ENCODE results near the gene ZNF407.

The ZNF407 gene

GRCh38 chr18:74980669-74981068, 383.0 kb downstream of the ZNF407 start:
- no peak for DNase-seq

DNA sequence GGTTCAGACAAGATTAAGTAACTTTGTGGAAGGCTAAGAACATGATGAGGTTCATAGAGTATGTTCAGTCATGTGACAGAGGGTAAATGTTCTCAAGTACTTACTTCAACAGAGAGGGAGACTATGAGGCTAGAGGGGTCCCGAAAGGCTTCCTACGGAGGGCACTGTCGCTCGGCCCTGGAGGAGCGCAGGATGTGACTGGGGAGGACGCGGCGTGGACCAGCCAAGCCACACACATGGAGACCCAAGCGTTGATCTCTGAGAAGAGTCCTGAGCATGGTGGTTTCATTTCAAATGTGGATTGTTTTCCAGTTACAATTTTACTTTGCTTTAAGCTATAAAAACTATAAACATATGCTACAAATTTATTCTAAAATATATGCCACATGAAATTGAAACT, 383.8 kb downstream of the ZNF407 start:
- DNase-seq: no peak

DNA sequence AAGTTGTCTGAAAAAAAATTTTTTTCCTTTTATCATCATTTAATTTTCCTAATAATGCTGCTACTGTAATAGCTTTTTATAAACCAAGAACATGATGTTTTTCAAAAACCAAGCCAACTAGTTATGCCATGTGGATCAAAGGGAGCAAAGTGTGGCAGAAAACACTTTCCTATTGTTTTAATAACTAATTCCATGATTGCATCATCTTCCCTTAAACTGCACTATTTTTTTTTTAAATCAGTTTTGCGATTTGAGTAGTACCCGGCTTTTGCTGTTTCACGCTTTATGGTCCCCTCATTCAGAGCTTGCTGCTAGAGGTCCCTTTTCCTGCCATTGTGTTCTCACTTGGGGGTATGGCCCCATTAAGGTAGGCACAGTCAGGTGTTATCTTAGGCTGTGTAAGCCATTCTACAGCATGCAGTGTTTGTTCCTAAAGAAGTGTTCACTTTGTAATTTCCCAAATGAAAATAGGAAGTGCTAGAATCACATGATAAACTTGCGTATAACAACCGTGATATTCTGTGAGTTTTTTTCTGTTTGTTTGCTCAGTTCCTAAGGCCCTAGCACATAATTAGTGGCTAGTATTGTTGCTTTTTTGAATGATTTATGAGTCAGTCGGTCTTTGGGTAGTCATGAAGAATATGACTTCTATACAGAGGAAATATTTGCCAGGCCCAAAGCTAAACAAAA, 385.4 kb downstream of the ZNF407 start:
- DNase-seq: no peak

- DNase-seq: no peak
Measured at GRCh38 chr18:74989134-74989533, 391.5 kb downstream of the ZNF407 start.

GRCh38 chr18:74990563-74991081, 393.0 kb downstream of the ZNF407 start:
- DNase-seq: no peak

GRCh38 chr18:74994502-74995418, 397.1 kb downstream of the ZNF407 start:
- peak; percentile 33 for DNase-seq

DNA sequence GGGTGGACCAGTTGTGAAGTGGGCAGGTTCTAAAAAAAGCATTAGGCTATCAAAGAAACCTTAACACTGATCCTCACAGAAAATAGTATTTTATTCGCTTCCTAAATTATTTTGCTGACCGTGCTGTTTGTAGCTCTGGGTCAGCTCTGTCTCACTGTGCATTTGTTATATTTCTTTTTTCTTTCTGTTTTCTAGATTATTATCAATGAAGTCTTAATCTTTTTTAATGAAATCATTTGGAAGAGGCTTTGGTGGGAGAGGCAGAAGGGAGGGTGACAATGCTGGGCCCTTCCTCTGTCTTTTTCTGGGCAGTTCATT, 397.7 kb downstream of the ZNF407 start:
- DNase-seq: no peak

DNA sequence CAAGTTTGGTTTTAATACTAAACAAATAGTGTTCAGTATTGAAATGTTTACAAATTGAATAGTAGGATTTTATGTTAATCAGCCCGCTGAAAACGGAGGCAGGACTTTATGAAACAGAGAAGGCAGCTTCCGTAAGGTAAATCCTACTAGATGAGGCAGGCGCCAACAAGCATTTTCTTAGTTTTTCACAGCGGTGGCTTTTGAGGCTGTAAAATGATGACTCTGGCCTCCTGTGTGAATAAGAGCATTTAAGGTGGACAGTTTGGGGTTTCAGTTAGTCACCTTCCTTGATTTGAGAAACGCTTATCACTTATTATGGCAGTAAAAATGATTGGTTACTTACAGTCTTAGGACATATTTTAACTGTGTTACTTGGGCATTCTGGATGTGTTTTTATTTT, 398.4 kb downstream of the ZNF407 start:
- no peak for DNase-seq

DNA sequence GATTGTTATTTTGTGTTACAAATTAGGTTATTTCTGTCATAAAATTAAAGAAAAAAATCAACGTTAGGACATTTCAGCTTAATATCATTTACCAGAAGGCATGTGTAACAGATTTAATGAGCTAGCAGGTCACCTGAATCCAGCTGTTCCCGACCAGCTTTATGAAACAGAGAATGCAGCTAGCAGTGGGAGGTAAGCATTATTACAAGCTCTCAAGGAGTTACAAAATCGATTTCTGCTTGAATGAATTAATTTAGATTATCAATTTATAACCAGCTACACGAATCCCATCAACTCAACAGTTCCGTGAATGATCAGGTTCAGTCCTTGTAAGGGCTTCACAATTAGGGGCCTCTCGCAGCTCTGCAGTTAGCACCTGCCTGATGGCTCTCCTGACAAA, 399.3 kb downstream of the ZNF407 start:
- DNase-seq: no peak

DNA sequence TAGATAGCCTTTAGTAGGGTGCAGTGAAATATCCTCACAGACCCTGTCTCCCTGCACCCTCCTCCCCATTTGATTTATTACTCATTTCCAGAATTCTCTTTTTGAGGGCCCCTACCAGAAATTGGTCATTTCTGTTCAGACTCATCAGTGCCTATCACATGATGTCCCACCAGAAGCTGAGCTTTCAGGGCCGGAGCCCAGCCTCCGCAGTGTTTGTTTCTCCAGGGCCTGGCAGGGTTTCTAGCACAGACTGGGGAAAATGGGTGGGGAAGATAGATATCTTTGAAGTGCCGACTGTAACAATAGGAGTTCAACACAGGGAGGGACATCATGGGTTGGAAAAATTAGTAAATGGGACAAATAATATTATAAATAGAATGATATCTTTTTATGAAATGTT, 403.2 kb downstream of the ZNF407 start:
- DNase-seq: no peak

DNA sequence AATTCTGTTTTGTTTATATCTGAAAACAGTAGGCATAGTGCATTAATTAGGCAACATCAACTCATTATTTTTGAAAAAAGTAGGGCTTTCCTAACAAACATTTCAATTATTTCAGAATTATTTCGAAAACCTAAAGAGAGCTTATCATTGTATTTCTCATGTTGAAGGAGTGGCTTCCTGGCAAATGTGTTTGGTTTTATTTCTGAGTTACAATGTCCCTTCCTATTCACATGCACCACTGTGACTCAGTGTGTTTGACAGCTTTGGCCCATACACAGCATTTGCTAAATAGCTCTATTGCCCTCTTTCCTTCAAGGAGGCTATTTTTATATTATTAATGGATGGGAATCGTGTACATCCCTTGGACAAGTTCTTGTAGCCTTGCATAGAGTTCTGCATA, 405.4 kb downstream of the ZNF407 start:
- DNase-seq: no peak

DNA sequence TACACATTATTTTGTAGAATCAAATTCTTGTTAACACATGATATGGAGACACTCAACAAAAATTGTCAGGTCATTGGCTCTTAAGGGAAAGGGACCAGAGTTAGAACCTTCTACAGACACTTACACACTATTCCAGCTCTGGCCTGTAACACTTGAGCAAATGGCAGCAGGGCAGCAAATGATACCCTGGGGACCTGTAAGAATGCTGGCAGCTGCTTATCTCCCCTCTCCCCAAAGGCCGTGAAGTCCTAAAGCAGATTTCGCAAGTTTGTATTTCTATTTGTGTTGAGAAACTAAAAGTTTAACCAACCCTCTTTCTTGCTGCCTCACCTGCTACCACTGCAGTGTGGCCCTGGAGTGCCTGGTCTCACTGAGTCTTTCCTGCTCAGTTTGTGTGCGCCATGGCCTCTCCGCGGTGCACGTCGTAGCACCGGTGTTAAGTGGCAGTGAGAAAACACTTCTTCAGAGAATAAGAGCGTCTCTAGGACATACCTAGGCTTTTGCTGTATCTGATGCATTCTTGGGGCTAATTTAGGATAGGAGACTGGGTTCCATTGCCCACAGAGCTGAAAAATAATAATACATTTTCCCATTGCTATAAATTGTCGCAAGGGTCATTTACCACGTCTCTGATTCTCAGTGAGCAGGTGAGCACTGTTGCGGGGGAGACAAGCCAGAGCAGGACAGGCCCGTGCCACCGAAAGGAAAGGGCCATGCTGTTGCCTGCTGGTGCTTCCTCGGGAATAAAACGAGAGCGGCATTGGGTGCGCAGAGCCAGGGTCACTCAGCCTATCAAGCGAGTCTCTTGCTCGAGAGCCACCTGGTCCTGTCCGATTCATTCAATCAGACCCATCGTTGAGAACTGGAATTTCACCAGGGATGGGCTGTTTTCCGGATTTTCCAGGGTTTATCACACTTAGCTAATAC, 406.4 kb downstream of the ZNF407 start:
- DNase-seq: no peak

DNA sequence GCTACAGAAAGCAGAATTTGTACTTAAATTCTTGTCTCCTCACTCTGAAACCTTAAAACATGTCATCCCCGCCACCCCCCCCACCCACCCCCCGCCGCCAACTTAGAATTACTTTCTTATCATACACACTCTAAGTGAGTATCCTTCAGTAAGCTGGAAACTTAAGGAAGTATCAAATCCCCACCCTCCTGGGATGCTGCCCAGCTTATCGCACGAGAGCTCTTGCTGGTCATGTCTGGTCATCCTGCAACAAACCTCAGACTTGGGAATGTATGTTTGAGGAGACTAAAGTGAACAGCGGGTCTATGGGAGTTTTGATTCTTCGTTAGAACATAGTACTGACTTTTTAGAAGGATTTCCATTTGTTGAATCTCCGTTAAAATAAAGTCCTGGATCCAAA, 408.0 kb downstream of the ZNF407 start:
- DNase-seq: no peak

DNA sequence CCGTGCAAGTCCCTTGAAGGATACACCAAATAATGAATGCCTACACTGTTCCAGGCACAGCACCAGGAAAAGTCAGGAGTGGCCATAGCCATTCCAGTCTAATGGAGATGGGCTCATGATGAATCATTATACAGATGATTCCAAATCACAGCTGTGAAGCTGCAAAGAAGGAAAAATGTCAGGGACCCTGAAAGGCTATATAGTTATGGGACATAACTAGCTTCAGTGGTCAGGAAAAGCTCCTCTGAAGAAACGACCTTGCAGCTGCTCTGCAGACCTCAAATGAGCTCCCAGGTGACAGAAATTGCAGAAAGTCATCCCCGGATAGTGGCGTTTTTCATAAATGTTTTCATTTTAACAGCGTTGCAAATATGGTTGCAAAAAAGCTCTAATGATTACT, 410.5 kb downstream of the ZNF407 start:
- no peak for DNase-seq

GRCh38 chr18:75009296-75009695, 411.6 kb downstream of the ZNF407 start:
- no peak for DNase-seq

- DNase-seq: no peak
Measured at GRCh38 chr18:75009878-75010277, 412.2 kb downstream of the ZNF407 start.

GRCh38 chr18:75010278-75010677, 412.6 kb downstream of the ZNF407 start:
- DNase-seq: no peak

GRCh38 chr18:75010689-75011088, 413.0 kb downstream of the ZNF407 start:
- no peak for DNase-seq

- DNase-seq: no peak
Measured at GRCh38 chr18:75016025-75016717, 418.5 kb downstream of the ZNF407 start.

- no peak for DNase-seq
Measured at GRCh38 chr18:75023473-75023872, 425.8 kb downstream of the ZNF407 start.

- DNase-seq: no peak
Measured at GRCh38 chr18:75024871-75025270, 427.2 kb downstream of the ZNF407 start.

DNA sequence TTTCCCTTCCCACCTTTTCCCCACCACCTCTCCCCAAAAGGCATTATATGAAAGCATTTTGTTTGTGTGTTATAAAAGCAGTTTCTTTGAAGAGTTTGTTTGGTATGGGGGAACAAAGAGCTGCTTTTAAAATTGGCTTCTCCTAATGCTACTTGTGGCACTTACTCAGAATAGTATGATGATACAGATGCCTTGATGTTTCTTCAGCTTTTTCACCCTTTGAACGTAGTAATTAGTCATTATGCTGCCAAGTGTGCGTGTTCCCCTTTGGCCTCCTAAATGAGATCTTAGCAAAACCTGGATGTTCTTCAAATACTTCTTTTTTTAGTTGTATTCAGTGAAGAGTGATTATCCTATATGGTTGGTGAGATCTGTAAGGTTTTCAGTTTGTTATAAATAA, 427.9 kb downstream of the ZNF407 start:
- no peak for DNase-seq

- DNase-seq: no peak
Measured at GRCh38 chr18:75029481-75029880, 431.8 kb downstream of the ZNF407 start.
